ENCODE measurements around the gene TMEM238L. TPM values are rescaled to one million over a fixed set of nuclear protein-coding genes. Genes with fewer than 3 reads are reported as not detected.

Gene TMEM238L
- total and polyA plus RNA-seq, 2 experiments from 2014 or later = not detected

GRCh38 chr17:10775740-10776356 is 28.1 kb downstream of the TMEM238L start (continued):
- TF ChIP-seq EZH2phosphoT487 (IDR thresholded peaks at IDR 0.05; ENCODE audit: unreplicated experiment) (no peak), JUNB (IDR thresholded peaks at IDR 0.05; ENCODE audit: unreplicated experiment) (no peak), STAT1 (IDR thresholded peaks at IDR 0.05; ENCODE audit: unreplicated experiment) (no peak), ZNF331 (CRISPR knock-in tag; IDR thresholded peaks at IDR 0.05; ENCODE audit: low read depth) (no peak)
- TF ChIP-seq, protein P1, sequence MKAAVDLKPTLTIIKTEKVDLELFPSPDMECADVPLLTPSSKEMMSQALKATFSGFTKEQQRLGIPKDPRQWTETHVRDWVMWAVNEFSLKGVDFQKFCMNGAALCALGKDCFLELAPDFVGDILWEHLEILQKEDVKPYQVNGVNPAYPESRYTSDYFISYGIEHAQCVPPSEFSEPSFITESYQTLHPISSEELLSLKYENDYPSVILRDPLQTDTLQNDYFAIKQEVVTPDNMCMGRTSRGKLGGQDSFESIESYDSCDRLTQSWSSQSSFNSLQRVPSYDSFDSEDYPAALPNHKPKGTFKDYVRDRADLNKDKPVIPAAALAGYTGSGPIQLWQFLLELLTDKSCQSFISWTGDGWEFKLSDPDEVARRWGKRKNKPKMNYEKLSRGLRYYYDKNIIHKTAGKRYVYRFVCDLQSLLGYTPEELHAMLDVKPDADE (IDR thresholded peaks at IDR 0.05) = no peak
- TF ChIP-seq, protein P2, sequence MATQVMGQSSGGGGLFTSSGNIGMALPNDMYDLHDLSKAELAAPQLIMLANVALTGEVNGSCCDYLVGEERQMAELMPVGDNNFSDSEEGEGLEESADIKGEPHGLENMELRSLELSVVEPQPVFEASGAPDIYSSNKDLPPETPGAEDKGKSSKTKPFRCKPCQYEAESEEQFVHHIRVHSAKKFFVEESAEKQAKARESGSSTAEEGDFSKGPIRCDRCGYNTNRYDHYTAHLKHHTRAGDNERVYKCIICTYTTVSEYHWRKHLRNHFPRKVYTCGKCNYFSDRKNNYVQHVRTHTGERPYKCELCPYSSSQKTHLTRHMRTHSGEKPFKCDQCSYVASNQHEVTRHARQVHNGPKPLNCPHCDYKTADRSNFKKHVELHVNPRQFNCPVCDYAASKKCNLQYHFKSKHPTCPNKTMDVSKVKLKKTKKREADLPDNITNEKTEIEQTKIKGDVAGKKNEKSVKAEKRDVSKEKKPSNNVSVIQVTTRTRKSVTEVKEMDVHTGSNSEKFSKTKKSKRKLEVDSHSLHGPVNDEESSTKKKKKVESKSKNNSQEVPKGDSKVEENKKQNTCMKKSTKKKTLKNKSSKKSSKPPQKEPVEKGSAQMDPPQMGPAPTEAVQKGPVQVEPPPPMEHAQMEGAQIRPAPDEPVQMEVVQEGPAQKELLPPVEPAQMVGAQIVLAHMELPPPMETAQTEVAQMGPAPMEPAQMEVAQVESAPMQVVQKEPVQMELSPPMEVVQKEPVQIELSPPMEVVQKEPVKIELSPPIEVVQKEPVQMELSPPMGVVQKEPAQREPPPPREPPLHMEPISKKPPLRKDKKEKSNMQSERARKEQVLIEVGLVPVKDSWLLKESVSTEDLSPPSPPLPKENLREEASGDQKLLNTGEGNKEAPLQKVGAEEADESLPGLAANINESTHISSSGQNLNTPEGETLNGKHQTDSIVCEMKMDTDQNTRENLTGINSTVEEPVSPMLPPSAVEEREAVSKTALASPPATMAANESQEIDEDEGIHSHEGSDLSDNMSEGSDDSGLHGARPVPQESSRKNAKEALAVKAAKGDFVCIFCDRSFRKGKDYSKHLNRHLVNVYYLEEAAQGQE (IDR thresholded peaks at IDR 0.05; ENCODE audit: unreplicated experiment) = no peak

- Mint-ChIP-seq H3K36me3 (ENCODE audit: low read depth) (peaks cover 9% of the 10 kb centered on the region), H3K4me3 (no peak overlapping the region), H3K9me3 (peaks cover 10% of the 10 kb centered on the region), H3K4me1 (peaks cover 4% of the 10 kb centered on the region), H3K27ac (no peak overlapping the region), H3K27me3 (ENCODE audit: insufficient read depth, low read depth, poor library complexity) (peaks cover 7% of the 10 kb centered on the region)
- DNase-seq (ENCODE audit: low spot score) = no peak
- no peaks in the 10 kb centered on the region for H4K20me1 ChIP-seq (replicated peaks; ENCODE audit: insufficient read depth)
- H3K79me2 ChIP-seq (replicated peaks; ENCODE audit: insufficient read depth) = no peaks in the 10 kb centered on the region
- H3K27me3 ChIP-seq (ENCODE audit: insufficient read depth) = no peaks in the 10 kb centered on the region
- H3K4me2 ChIP-seq = no peak overlapping the region
- no peaks in the 10 kb centered on the region for H3K9me2 ChIP-seq (ENCODE audit: insufficient read depth)
- H3K27ac ChIP-seq (ENCODE audit: low read depth) = no peak overlapping the region
- no peaks in the 10 kb centered on the region for H3K36me3 ChIP-seq (ENCODE audit: insufficient read depth)
- H3F3A ChIP-seq (replicated peaks; ENCODE audit: low read depth) = no peaks in the 10 kb centered on the region
- ATAC-seq = no peak
- no peaks in the 10 kb centered on the region for H3K4me1 ChIP-seq (ENCODE audit: insufficient read depth)
- no peak overlapping the region for H2AFZ ChIP-seq
- H3K4me3 ChIP-seq = no peak overlapping the region
- TF ChIP-seq ZNF331 (CRISPR knock-in tag; IDR thresholded peaks at IDR 0.05; ENCODE audit: low read depth) (no peak), JUNB (IDR thresholded peaks at IDR 0.05; ENCODE audit: unreplicated experiment) (no peak), CTCF (conservative IDR thresholded peaks at IDR 0.05; ENCODE audit: low read depth in 2 of 2) (no peak), STAT1 (IDR thresholded peaks at IDR 0.05; ENCODE audit: unreplicated experiment) (no peak)
- TF ChIP-seq, protein P2 (IDR thresholded peaks at IDR 0.05; ENCODE audit: unreplicated experiment) = no peak
Measured at GRCh38 chr17:10775058-10775457, 28.8 kb downstream of the TMEM238L start.

All from GM23338 (cell line).